AG08395 (cell line): Measurements from ENCODE around the gene PDZD2.
"Not testable (repeated sequence)": the region's sequence is repeated elsewhere in the genome, so short reads cannot be mapped to it uniquely, and the experiment has no call there.

Experiments
- DNase-seq: peaks from one replicate; pipeline ENCODE4 v3.0.0; 2012; ENCODE audit warnings: mixed read lengths, low spot score

The PDZD2 gene

DNA sequence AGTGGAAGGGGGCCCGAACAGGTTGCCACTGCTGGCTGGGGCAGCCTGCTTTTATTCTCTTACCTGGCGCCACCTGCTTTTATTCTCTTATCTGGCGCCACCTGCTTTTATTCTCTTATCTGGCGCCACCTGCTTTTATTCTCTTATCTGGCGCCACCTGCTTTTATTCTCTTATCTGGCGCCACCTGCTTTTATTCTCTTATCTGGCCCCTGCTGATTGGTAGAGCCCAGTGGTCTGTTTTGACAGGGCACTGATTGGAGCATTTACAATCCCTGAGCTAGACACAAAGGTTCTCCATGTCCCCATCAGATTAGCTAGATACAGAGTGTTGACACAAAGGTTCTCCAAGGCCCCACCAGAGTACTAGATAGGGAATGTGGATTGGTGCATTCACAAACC lies 52.5 kb downstream of the PDZD2 start:
- not testable (repeated sequence) for DNase-seq

DNA sequence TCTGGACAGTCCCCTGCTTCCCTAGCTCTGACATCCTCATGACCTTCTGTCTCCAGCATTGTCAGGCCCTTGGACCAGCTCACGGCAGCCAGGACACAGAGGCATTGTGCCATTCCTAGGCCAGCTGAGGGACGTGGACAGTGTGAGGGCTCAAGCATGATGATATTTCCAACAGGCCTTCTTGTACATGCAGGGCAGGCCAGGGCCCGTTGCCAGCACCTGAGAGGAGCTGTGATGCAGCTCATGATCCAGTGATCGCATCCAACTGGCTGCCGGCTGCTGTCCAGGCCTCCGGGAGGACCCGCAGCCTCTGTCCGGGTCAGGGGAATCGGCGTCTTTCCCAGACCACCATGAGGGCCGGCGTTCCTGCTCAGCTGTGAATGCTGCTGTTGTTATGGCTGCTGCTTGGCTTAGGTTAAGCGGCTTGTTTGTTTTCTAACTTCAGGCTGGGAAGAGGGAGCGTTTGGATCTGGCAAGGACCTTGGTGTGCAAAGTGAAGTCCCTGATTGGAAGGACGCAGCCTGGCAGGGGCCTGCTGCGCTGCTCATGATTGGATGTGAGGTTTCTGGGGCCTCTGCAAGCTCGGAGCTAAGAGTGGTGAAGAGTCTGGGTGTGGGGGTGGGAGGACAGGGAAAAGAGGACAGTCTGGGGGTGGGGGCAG lies 53.8 kb downstream of the PDZD2 start:
- no peak for DNase-seq

GRCh38 chr5:31698673-31699072 lies 59.7 kb downstream of the PDZD2 start:
- DNase-seq: no peak

DNA sequence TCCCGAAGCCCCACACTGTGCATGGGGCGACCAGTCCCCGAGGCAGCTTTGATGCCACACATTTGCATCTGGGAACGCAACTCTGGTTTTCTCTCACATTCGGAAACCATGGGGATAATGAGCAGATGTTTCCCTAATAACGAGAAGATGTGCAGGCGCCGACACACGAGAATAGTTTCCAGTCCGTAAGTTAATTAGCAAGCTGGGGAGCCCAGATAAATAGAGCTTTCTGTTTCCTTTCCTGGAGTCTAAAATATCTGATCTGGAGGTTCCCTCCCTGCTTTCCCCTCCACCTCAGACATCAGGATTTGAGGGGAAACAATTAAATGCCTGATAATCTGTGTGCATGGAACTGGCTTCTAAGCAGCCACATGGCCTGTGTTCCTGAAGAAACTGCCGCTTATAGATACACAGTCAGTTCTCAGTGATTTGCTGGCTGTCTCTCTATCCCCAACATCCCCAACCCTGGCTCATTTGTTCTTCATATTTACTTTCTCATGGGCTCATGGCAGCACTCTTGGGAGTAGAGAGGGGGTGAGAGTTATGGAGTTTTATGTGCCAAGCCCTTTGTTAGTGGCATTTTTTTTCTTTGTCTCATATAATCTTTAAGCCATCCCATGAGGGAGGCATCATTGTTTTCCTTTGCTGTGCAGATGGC lies 62.8 kb downstream of the PDZD2 start:
- DNase-seq: no peak

GRCh38 chr5:31702712-31703111 lies 63.8 kb downstream of the PDZD2 start:
- peak; percentile 11 for DNase-seq

DNA sequence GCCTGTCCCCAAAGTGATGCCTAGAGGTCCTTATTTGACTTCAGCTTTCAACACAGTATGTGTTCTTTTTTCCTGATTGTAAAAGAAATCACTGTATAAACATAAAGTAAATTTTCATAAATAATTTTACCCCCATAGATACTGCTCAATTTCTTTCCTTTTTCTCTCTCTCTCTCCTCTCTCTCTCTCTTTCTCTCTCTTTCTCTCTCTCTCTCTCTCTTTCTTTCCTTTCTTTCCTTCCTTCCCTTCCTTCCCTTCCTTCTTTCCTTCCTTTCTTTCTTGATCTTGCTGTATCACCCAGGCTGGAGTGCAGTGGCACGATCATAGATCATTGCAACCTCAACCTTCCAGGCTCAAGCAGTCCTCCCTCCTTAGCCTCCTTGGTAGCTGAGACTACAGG lies 64.8 kb downstream of the PDZD2 start:
- no peak for DNase-seq

DNA sequence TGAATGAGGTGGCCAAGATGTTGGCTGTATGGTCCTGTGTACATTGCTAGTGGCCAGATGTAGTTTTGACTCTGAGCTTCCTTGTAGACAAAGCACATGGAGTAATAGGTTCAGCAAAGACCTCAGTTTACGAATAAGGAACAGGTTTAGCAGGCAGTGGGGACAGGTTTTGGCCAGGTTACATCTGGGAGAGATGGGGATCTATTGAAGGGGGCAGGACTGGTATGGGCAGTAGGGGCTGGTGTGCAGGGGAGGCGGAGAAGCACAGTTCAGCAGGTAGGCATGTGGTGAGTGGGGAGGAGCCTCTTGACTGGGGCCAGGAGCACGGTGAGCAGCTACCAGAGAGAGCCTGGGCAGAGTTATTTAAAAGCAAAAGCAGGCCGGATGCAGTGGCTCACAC lies 67.3 kb downstream of the PDZD2 start:
- no peak for DNase-seq

DNA sequence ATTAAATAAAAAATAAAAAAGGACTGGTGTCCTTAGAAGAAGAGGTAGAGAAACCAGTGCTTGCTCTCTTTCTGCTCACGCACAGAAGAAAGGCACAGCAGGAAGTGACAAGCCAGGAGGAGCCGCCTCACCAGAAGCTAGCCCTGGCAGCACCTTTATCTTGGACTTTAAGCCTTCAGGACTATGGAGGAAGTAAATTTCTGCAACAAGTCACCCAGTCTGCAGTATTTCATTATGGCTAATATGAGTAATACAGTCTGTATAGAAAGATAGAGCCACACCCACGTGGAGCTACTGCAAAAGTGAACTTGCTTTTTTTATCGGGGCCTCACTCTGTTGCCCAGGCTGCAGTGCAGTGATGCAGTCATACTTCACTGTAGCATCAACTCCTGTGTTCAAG lies 68.4 kb downstream of the PDZD2 start:
- no peak for DNase-seq

DNA sequence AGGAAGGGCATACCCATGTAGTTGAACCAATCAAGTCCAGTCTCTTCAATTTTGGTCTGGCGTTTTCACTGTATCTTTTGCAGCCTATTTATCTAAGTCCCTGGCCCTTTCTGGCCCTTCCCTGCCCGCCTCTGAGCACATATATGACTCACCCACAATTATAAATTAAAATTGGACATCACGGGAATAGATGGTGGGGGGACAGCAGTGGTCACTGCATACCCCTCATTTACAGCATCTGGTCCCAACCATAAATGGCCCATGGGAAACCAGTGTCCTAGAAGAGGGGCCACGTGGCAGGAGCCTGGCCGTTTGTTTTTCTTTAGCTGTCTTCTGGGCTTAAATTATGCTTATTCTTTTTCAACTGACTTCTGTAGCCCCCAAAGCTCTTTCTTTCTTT lies 69.2 kb downstream of the PDZD2 start:
- no peak for DNase-seq

DNA sequence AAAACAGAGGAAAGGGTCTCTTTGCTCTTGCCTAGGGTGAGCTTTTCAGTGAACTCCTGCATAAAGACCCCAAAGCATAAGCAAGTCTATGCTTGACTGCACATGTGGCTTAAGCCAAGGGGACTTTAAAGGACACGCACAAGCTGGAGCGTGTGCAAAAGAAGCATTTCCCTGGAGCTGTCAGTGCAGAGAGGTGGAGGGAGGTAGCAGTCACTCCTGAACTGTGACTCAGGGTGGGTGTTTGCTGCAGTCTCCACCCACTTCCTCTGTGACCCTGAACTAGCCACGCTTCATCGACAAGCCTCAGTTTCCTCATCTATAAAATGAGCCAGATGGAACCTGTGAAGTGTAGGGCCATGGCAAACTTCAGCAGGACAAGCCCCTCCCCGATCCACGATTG lies 72.4 kb downstream of the PDZD2 start:
- no peak for DNase-seq

- no peak for DNase-seq
Observed at GRCh38 chr5:31711935-31712592, 73.1 kb downstream of the PDZD2 start.

GRCh38 chr5:31717561-31717960 lies 78.6 kb downstream of the PDZD2 start:
- DNase-seq: no peak

- DNase-seq: no peak
Observed at GRCh38 chr5:31720004-31720403, 81.1 kb downstream of the PDZD2 start.

- no peak for DNase-seq
Observed at GRCh38 chr5:31720811-31721345, 81.9 kb downstream of the PDZD2 start.

GRCh38 chr5:31722111-31722510 lies 83.2 kb downstream of the PDZD2 start:
- no peak for DNase-seq

DNA sequence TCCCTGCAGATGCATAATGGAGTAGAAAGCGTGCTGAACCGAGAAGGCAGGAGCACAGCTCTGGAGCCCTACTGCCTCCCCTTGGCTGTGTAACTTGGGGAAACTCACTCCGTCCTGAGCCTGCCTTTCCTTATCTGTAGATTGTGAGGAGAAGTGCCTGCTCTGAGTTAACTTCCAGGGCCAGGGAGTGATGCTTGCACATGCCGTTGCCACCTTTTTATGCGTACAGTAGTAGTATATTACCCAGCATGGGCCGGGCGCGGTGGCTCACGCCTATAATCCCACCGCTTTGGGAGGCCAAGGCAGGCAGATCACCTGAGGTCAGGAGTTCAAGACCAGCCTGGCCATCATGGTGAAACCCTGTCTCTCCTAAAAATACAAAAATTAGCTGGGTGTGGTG lies 87.1 kb downstream of the PDZD2 start:
- no peak for DNase-seq

DNA sequence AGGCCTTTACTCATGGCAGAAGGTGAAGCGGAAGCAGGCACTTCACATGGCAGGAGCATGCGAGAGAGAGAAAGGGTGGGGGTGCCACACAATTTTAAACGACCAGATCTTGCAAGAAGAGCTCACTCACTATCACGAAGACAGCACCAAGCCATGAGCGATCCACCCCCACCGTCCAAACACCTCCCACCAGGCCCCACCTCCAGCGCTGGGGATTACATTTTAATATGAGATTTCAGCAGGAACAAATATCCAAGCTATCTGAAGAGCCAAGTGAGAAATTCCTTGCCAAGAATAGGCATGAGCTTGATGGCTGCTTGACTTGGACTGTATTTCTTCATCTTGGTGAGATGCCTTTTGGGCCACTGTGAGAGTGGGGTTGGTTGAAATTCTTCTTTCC lies 88.0 kb downstream of the PDZD2 start:
- no peak for DNase-seq

DNA sequence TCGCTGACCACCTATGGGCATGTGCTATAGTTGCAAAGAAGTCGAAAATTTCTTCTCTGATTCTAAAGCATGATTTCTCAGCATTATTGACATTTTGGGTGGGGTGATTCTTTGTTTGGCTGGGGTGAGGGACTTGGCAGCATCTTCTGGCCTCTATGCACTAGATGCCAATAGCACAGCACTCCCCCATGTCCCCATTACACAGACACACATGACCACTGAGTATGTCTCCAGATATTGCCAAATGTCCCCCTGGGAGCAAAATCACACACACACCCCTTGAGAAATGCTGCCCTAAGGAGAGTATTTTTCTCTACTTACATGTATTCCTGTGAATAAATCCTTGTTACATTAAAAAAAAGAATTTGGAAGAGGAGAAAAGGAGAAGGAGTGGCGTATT lies 89.1 kb downstream of the PDZD2 start:
- no peak for DNase-seq

DNA sequence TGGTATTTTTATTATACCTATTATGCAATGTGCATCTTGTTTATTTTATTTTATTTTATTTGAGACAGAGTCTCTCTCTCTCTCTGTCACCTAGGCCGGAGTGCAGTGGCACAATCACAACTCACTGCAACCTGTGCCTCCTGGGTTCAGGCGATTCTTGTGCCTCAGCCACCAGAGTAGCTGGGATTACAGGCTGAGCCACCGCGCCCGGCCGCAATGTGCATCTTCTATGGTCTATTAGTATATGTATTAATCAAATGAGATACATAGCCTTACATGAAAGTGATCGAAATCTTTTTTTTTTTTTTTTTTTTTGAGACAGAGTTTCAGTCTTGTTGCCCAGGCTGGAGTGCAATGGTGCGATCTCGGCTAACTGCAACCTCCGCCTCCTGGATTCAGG lies 89.9 kb downstream of the PDZD2 start:
- not testable (repeated sequence) for DNase-seq

DNA sequence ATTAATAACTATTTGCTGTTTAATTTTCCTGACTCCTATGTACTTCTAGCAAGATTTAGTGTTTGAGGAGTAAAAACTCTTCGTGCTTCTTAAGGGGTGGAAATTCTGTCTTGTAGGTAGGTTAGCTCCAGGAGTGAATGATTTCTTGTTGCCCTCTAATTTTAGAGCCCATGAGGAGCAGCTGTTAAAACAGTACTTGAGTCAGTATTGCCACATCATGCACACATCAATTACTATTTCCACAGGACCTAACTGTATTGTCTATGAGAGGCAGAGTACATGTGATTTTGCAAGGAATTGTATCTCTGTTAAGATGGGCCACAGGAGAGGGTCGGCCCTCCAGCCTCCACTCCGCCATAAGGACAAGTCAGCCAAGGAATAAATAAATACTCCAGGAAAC lies 91.2 kb downstream of the PDZD2 start:
- no peak for DNase-seq

GRCh38 chr5:31731016-31731415 lies 92.1 kb downstream of the PDZD2 start:
- DNase-seq: no peak

DNA sequence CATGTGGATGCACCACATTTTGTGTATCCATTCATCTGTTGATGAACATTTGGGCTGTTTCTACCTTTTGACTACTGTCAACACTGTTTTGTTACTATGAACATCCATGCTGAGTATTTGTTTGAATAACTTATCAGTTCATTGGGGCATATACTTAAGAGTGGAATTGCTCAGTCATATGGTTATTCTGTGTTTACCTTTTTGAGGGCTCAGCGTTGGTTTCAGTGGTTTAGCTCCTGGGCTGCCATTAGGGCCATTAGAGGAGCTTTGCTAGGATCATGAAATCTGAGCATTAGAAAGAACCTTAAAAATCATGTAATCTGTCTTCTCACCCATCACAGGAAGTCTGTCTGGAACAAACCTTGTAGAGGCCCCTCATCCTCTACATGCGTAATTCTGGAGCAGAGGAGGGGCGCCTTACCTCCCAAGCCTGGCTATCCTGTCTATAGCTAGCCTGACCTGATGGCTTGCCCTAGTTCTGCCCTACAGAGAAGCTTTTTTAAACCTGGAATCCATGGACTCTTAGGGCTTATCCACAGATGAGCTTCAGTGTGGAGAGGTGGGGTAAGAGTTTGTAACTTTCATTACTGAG lies 92.9 kb downstream of the PDZD2 start:
- no peak for DNase-seq

GRCh38 chr5:31732821-31733220 lies 93.9 kb downstream of the PDZD2 start:
- not testable (repeated sequence) for DNase-seq
